ENCODE data around the gene C17orf78.
"Not testable (repeated sequence)": the region's sequence is repeated elsewhere in the genome, so short reads cannot be mapped to it uniquely, and the experiment has no call there.

C17orf78 gene

GRCh38 chr17:37375706-37376105, at the start of gene C17orf78:
Gene C17orf78, plus strand, starts transcription at chr17:37375985. Its CDS starts 108 bp downstream, at chr17:37376093.
- no peak for DNase-seq (ENCODE audit: low read depth in 2 of 2)

- DNase-seq (ENCODE audit: low read depth in 2 of 2) = no peak
Observed at GRCh38 chr17:37327341-37328090, 48.3 kb upstream of the C17orf78 start.

DNA sequence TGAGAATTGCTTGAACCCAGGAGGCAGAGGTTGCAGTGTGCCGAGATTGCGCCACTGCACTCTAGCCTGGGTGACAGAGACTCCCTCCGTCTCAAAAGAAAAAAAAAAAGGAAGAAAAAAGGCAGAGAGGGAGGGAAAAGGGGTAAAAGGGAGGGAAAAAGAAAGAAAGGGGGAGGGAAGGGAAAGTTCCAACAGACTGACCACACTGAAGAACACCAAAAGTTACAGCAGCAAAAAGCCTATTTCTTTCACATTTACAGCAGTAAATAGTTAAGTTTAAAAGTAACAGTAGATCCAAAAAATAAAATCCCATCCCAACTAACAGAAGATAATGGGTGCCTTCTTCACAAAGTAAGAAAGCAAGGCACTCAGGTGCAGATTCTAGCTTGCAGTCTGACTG, 36.9 kb upstream of the C17orf78 start:
- no peak for DNase-seq (ENCODE audit: low read depth in 2 of 2)

- DNase-seq (ENCODE audit: low read depth in 2 of 2) = no peak
Observed at GRCh38 chr17:37339321-37339720, 36.5 kb upstream of the C17orf78 start.

DNA sequence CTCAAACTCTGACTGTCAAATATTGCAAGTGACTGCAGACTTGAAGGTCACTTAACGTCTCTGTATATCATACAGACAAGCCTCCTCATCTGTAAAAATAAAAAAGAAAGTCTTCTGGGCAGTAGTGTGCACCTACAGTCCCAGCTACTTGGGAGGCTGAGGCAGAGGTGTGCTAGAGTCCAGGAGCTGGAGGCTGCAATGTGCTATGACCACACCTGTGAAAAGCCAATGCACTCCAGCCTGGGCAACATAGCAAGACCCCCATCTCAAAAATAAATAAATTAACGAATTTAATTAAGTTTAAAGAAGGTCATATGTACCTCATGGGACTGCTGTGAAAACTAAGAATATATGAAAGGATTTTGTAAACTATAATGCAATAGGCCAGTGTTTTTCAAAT, 35.0 kb upstream of the C17orf78 start:
- DNase-seq (ENCODE audit: low read depth in 2 of 2) = no peak

DNA sequence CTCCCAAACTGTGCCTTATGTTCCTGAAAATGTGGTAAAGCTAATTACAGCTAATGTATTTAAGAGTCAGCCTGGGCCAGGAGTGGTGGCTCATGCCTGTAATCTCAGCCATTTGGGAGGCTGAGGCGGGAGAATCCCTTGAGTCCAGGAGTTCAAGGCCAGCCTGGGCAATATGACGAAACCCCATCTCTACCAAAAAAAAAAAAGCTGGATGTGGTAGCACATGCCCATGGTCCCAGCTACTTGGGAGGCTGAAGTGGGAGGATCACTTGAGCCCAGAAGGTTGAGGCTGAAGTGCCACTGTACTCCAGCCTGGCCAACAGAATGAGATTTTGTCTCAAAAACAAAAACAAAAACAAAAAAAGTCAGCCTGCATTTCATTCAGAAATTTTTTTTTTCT, 33.2 kb upstream of the C17orf78 start:
- DNase-seq (ENCODE audit: low read depth in 2 of 2) = no peak

DNA sequence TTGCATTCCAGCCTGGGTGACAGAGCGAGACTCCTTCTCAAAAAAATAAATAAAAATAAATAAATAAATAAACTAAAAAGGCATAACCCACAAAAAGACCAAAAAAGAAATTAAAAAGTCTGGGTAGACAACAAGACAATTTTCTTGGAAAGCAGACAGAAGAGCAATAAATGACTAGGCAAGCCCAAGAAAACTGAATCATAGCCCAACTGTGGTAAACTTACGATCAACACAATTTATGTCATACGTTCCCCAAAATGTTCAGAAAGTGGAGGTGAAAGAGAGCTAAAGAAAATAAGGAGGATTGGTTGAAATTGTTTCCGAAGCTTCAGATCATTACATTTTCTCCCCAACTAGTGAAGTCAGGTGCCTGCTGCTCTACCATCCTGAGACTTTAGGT, 31.3 kb upstream of the C17orf78 start:
- DNase-seq (ENCODE audit: low read depth in 2 of 2) = no peak

GRCh38 chr17:37346863-37347402, 28.9 kb upstream of the C17orf78 start:
- DNase-seq (ENCODE audit: low read depth in 2 of 2) = not testable (repeated sequence)

DNA sequence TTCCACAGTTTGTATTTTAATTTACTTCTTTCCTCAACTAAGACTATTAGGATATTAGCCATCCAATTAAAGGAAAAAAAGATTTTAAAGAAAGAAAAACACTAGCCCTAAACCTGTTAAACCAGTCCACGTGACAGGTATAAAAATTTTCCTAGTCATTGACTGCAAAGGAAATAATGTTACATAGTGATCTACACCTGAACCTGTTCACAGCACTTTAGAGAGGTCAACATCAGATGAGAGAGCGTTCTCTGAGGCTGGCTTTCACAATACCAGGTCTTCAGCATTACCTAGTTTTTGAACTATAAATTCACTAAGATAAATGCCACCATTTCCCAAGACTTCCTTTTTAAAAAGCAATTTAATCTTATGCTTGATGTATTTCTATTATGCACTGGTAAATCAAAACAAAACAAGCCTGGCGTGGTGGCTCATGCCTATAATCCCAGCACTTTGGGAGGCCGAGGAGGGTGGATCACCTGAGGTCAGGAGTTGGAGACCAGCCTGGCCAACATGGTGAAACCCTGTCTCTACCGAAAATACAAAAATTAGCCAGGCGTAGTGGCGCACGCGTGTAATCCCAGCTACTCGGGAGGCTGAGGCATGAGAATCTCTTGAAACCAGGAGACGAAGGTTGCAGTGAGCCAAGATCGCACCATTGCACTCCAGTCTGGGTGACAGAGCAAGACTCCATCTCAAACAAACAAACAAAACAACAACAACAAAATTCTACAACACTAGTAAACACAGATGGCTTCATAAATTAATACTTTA, 18.8 kb upstream of the C17orf78 start:
- not testable (repeated sequence) for DNase-seq (ENCODE audit: low read depth in 2 of 2)

DNA sequence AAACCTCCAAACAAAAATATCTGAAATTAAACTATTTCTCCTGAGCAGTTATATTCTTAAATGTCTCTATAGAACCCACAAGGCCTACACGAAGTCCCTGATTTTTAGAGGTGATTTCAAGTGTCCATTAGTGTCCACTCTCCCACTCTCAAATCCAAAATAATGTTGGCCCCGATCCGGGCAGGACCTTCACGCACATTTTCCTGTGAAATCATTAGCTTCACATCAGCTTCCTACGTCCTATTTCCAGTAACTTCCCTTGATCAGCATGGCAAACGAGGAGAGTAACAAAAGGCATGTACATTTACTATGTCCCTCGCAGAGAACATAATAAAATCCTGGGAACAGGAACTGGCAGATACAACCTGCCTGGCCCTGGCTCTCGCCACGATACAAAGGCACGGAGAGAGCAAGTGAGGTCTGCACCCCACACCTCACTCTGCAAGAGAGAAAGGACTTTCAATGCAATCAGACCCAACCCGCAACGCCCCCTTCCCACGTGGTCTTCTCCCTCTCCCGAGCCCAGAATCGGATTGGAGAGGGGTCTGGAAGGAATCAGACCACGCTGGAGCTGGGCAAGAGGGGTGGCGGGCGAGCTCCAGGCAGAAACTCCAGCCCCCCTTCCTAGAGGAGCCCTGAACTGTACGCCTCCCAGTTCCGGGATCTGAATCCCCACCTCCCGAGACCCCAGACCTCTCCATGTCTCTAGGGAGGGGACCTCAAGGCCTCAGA, 17.5 kb upstream of the C17orf78 start:
- DNase-seq (ENCODE audit: low read depth in 2 of 2) = no peak

DNA sequence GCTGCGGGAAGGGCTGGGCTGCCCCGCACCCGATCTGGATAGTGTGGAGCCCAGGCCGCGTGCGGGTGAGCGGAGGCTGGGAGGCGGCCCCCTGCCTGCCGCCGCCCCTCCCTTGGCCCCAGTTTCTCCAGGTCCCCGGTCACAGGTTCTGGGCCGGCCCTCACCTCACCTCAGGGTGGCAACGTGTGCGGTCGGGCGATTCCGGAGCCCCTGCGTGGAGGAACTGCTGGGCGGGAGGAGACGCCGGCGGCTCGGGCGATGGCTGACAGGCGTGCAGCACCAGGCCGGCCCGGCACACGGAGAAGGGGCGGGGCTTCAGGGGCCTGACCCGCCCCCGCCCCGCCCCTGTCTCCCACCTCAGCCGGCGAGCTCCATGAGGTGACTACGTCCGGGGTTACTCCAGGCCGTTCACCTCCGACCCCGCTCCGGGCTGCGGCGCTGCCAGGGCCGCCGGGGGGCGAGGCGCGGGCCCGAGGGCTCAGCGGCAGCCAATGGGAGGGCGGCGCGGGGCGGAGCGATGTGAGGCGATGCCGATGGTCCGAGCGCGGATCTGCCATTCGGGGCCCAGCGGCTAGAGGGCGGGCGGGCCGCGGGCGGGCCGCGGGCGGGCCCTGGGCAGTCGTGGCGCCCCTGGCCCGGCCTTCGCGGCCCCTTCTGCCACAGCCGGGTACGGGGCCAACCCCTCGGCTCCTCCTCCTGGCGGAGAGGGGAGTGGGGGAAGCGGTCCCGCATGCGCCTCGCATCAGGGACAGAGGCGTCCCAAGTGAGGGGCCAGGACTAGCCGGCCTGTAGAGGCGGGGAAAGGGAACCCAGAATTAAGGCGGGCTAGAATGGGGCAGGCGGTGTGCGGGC, 16.7 kb upstream of the C17orf78 start:
- DNase-seq (ENCODE audit: low read depth in 2 of 2) = peak; percentile 79 to 80

DNA sequence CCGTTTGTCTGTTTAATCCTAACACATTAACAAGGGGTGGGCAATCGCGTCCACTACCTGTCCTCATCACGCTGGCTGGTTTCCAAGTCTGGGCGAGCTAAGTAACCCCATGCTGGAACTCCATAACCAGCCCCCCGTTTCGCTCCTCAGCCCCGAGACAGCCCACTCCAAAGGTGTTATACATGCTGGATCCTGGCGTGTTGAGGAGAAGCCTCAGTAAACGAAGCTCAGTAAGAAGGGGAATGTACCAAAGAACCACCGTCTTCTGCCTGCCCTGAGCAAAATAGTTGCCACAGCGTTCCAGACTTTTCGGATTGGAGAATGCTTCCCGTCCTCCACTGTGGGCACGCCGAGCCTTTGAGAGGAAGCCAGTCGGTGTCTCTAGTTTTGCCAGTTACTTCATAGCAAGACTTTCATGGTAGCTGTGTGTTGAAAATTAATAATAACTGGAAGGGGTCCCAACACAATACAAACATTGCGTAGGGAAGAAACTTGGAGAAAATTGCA, 16.1 kb upstream of the C17orf78 start:
- DNase-seq (ENCODE audit: low read depth in 2 of 2) = no peak

DNA sequence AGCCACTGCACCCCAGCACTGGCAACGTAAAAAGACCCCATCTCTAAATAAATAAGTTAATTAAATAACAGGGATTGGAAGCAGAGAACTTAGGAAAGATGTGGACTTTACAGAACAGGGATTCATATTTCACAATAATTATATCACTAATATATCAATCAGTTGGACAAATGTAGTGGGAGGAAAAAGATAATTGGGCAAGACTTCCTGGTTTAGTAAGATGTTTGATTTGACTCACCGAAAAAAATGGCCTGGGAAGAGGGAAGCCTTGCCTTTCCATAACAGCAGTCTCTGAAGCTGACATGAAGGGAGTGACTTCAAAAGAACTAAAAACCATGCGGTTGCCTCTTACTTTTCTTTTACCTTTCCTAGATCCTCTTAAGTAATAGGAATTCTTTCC, 15.2 kb upstream of the C17orf78 start:
- DNase-seq (ENCODE audit: low read depth in 2 of 2) = no peak

GRCh38 chr17:37361543-37361942, 14.2 kb upstream of the C17orf78 start:
- DNase-seq (ENCODE audit: low read depth in 2 of 2) = no peak

DNA sequence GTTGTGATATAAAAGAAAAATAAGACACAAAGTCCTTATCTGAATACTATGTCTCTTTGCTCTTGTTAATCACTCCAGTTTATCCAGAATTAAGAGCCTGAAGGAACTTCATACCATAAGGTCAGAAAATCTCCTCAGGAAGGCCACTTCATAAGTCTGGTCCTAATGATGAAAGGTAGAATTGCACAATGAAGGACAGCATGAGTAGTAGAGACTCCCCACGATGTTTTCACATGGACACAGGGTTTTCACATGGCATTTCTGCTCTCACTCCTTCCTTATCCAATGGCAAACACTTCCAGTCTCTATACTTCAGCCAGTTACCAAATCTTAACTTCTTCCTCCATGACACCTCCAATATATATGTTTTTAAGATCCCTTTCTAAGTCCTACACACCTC, 10.2 kb upstream of the C17orf78 start:
- DNase-seq (ENCODE audit: low read depth in 2 of 2) = no peak

GRCh38 chr17:37368577-37368976, 7.2 kb upstream of the C17orf78 start:
- DNase-seq (ENCODE audit: low read depth in 2 of 2) = no peak

DNA sequence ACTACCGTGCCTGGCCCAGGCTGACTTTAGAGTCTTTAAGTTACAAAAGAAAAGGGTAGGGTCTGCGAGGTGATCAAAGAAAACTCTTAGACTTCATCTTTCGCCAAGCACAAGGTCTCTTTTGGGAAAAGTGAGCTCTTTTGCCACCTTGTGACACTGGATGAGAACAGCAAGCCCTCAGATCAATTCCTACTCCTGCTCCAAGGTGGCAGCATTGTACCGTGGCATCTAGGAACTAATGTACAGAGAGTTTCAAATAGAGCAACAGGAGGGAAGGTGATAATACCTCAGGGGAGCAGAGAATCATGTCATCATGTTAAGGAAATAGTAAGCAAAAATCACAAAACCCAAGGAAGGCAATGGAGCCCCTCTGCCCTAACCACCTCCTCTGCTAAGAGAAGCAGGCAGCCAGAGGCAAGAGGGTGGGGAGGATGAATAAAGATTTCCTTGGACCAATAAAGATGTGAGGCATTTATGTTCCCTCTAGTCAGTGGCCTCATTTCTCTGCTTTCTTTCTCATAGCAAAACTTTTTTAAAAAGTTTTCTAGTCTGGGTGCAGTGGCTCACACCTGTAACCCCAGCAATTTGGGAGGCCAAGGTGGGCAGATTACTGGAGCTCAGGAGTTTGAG, 2.1 kb upstream of the C17orf78 start:
- peak; percentile 27 to 29 for DNase-seq (ENCODE audit: low read depth in 2 of 2)

DNA sequence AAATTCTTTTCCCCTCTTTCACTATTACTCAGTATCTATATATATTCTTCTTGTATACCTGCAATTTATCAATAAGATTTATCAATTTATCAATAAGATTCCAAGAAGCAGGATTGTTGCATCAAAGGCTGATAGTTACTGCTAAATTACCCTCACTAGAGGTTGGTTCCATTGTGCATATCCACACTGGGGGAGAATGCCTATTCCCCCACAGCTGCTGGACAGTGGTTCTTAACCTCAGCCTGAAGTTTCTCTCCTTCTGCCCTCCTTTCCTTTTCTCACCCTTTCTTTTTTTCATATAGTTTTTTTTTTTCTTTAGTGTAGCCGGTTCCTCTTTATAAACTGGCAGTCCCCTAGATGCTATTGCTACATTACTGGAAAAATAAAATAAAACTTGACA, 6.3 kb downstream of the C17orf78 start:
- no peak for DNase-seq (ENCODE audit: low read depth in 2 of 2)

- no peak for DNase-seq (ENCODE audit: low read depth in 2 of 2)
Observed at GRCh38 chr17:37384560-37385149, 8.9 kb downstream of the C17orf78 start.

GRCh38 chr17:37385474-37385990, 9.7 kb downstream of the C17orf78 start:
- no peak for DNase-seq (ENCODE audit: low read depth in 2 of 2)
